Activated CD8-positive, alpha-beta memory T cell treated with anti-CD3 and anti-CD28 coated beads, Interleukin-2, amount 50 U/mL, for 48 hours (primary cell): ENCODE data around the gene DSCAM.
"Not testable (repeated sequence)": the region's sequence is repeated elsewhere in the genome, so short reads cannot be mapped to it uniquely, and the experiment has no call there.

Experiments used
- DNase-seq: peaks from one replicate; pipeline ENCODE4 v3.0.0-alpha.2; 2020

Gene DSCAM

DNA sequence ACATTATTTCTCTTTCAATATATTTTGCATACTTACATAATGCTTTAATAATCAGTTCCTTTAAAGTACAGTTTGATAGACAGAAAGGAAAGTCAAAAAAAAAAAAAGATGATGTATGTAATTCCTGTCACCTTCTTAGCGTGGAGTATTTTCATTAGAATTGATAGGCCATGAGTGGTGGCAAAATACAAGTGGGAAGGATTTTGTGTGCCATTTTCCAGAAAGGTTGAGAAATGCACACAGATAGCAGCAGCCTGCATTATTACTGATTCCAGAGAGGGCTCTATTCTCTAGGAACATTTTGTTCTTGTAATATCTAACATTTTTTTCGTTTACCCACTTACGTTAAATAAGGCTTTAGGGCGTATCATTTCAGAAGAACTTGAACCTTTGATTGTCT lies 475.6 kb downstream of the DSCAM start:
- DNase-seq, result no peak

DNA sequence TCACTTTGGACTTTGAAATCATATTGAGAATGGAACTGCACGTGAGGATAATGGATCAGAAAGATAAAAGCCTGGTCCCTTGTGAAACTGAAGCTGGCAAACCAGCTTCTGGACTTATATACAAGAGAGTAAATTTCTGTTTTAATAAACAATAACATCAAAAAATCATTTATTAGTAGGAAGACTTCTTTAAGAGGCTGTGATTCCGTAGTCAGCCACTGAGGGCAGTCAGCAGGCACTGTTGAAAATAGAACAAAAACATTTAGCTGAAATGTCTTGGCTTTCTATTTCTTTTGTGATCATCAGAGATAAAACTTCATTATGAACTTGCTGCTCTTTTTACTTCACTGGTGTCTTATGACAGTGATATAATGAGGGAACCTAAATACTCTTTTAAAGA lies 490.3 kb downstream of the DSCAM start:
- DNase-seq, result no peak

DNA sequence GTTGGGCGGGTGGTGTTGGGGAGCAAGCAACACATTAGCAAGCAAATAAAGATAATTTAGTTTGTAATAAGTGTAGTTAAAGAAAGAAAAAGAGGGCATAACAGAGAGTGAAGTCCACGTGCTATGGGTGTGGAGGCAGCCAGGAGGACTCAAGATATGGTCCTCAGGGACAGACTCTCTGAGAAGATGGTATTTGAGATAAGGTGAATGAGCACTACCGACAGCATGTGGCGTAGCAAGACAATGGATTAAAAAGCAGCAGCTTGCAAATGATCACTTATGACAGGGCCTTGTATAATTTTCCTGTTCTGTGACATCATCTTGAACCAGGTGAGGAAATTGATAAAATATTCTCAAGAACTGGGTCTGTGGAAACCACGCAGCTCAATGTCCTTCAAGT lies 491.9 kb downstream of the DSCAM start:
- no peak for DNase-seq

DNA sequence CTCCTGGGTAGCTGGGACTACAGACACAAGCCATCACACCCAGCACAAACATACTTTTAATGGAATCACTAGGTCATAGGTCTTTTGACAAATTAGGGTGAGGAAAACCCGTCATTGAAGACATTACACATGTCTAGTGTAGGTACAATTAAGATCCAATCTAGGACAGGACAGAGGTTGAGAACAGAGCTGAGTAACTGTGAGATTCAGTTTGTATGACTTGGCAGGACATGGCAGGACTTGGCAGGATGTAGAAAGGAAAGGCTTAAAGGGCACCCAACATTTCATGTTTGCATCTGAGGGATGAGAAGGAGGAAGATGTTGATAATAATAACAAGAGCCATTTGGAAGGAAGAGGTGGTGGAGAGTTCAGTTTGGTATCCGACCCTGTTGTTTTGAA lies 496.0 kb downstream of the DSCAM start:
- DNase-seq, result no peak

DNA sequence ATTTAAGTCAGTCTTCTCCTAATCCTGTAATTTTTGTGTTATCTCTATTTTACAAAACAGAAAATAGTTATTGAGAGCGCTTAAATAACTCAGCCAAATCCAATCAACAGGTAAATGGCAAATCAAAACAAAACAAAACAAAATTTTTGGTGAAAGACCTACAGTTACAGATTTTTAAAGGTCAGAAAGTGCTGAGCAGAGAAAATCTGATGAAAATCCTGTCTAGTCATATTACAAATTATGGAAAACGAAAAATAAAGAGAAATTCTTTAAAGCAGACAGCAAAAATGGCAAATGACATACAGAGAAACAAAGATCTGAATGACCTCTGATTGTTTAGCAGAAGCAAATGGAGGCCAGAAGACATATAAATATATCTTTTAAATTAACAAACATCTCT lies 497.4 kb downstream of the DSCAM start:
- no peak for DNase-seq

DNA sequence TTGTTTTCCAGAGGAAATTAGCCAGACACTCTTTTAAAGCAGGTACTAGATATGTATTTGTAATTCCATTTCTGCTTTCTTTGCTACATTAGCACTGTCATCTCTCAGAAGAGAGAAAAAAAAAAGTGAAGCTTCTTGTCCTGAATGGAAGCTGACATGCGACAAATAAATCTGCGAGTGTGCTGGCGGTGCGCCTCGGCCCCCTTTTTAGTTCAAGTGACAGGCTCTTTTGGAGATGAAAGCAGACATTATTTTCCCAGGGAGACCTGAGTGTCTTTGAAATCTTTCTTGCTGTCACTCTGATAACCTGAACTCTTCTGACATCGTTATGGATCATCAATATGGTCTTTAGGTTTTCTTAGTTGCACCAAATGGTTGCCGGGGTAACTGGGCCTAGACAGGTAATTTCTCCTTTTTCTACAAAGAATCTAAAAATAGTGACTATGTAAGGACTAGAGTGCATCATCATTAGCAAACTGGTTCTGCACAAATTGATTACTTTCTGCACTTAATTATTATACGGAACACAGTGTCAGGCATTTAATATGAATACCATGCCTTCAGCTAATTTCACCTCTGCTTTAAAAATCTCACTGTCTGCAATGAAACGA lies 501.1 kb downstream of the DSCAM start:
- DNase-seq, result no peak

DNA sequence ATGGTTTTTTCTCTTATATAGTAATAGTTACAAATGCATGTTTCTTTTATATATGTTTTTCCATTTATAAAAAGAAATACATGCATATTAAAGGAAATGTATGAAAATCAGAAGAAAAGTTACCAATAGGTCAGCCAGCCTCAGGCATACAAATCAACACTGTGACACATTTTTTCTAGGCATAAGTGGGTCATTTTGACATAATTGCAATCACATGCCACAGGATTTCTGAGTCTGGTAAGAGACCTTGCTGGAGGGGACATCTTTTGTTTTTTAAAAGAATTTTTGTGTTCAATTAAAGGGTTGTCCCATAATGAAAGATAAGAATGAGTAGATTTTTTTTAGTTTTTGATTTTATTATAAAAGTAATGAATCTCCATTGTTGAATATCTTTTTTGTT lies 506.6 kb downstream of the DSCAM start:
- DNase-seq, result no peak

DNA sequence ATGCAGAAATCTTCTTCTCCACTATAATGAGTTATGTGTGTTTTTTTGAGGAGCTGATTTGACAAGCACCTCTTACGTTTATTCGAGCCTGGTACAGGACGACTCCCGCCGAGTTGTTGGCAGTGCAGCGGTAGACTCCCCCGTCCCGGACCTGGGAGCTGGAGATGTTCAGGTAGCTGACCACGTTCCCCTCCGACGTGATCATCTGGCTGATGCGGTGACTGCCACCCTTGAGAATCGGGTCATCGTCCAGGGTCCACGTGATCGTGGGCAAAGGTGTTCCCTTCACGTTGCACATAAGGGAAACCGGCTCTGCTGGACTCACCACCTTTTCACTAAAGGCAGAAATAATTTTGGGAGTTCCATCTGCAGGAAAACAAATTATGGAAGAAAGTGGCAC lies 507.9 kb downstream of the DSCAM start:
- no peak for DNase-seq

DNA sequence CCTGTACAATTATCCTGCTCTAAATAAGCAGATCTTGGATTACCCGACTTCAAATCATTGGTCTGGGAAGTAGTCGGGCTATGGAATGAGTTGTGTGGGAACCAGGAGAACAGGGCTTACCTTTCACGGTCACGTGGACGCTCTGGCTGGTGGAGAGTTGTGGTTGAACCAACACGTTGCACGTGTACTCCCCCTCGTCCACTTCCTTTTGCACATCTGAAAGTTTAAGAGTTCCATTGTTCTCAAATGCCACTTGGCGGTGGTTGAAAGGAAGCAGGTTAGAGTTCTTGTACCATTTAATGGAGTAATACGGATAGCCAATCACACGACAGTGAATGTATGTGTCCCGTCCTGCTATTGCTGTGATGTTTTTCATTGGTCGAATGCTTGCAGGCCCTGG lies 509.0 kb downstream of the DSCAM start:
- no peak for DNase-seq

DNA sequence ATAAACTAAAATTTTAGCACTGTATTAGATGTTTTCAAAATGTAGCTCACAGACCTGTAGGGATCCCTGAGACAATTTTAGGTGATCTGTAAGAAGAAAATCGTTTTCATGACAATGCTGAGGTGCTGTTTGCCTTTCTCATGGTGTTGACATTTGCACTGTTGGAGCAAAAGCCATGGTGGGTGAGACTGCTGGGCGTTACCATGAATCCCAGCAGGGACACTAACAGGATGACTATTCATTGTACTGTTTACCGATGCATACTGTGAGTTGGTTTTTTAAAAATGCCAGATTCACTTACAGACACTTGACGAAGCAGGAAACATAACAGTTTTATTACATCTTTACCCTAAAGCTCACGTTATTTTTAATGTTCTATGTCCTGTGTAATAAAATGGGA lies 511.3 kb downstream of the DSCAM start:
- no peak for DNase-seq

DNA sequence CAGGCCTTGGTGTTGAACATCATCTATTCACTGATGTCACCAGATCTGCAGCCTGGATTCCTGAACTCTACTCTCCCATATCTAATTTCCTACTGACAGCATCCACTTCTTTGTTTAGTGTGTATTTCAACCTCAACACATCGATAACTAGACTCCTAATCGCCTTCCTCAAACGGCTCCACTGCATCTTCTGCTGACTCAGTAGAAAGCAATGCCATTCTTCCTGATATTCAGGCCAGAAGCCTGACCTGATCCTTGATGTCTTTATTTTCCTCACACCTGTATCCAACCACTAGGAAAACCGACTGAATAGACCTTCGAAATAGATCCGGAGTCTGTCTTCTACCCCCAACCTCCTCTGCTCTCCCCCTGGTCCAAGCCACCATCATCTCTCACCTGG lies 512.8 kb downstream of the DSCAM start:
- DNase-seq, result no peak

DNA sequence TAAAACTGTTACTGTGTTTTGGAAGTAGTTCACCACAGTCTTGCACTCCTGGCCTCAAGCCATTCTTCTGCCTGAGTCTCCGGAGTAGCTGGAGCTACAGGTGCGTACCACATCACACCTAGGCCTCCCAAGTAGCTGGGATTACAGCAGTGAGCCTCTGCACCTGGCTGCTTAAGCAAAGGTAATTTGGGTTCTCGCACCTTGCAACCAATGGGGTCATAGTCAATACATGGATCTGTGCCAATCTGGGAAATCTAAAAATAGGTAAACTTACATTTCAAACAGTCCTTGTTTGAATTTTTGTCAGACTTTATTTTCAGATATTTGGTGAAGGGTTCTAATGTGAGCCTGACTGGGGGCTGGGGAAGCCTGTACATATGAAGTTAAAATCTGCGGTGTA lies 513.2 kb downstream of the DSCAM start:
- no peak for DNase-seq

DNA sequence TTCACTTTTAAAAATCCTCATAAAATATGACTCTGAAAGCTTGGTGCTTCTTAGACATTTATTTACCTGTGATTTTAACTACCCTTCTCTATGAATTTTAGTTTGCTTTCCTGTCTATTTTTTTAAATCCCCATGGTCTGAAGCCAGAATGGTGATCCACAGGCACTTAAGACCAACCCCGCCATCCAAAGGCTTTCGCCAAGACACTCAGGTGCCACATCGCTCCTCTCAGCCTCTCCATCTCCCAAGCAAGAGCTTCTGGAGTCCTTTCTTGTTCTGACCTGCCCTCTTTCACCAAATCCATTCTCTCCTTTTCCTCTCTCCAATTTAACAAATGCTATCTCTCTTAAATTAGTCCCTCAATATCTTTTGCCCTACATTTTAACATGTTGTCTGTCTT lies 515.2 kb downstream of the DSCAM start:
- no peak for DNase-seq

DNA sequence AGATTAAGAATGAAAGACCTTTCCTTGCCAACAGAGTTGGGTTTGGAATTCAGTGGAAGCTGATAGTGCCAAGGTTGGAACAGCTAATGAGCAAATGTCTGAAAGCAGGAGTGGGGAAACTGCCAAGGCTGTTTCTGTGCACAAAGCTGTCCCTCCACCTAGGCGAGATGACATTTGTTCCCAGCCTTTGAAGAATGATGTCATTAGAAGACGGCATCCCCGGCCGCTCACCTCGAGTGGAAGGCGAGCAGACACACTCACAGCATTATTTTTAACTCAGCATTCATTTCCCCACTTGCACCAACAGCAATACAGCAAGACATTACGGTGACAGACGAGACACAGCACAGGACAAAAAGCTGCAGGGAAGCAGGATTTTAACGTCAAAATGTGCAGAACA lies 515.8 kb downstream of the DSCAM start:
- DNase-seq, result no peak

DNA sequence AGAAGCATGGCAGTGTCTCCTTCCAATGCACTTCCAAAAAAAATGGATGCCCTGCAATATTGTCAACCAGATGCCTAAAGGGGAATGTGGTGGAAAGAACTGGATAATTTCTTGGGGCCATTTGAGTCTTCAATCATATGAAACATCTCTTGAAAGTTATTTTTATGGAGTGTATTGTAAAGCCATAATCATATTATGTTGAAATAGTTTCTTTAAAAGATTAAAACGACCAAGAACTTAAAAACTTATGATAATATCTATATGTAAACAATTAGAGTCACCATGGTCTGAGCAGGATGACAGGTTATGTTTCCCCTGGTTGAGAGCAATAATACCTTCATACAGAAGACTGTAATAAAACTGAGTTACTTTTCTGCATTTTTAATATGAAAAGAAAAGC lies 522.6 kb downstream of the DSCAM start:
- DNase-seq, result no peak

DNA sequence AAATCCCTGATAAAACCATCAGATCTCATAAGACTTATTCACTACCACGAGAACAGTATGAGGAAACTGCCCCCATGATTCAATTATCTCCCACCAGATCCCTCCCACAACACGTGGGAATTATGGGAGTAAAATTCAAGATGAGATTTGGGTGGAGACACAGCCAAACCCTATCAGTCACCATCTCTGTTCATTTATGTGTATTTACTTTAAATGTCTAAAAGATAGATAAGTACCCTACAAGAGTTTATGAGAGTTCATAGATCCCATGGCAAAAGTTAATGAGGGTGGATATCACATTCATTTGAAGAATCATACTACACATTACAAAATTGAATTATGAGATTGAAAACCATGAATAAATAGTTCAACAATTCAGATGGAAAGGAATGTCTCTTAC lies 526.2 kb downstream of the DSCAM start:
- not testable (repeated sequence) for DNase-seq

DNA sequence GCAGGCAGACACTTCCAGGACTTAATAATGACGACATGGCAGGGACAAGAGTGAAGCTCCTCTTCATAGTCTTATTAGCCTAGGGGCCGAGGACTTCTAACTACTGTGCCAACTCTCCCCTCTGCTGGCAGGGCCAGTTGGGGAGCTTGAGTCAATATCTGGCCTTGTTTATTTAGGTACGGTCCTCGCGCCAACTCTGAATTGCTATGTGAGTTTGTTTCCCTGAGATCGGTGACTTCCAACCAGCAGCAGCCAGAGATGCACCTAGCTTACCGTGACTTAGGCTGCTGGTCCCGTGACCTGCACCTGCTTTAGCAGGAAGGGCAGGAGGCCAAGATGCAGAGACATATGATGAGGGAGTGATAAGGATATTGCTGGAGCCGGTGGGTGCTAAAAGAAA lies 528.6 kb downstream of the DSCAM start:
- no peak for DNase-seq

DNA sequence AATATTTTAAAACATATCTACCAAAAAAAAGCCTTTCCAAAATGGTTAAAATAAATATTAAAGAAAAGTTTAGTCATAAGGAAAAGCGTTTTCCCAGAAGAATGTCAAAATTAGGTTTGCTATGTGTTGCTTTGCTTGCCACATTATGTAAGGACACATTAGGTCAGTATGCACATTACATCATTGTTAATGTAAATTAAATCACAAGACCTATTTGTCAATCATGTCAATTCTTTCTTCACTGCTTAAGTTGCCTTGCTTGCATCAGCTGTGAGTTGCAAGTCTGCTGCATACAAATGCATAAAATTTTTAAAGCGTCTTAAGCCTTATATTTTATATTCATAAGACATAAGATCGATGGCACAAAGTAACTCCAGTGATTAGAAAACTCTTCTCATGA lies 530.9 kb downstream of the DSCAM start:
- no peak for DNase-seq

DNA sequence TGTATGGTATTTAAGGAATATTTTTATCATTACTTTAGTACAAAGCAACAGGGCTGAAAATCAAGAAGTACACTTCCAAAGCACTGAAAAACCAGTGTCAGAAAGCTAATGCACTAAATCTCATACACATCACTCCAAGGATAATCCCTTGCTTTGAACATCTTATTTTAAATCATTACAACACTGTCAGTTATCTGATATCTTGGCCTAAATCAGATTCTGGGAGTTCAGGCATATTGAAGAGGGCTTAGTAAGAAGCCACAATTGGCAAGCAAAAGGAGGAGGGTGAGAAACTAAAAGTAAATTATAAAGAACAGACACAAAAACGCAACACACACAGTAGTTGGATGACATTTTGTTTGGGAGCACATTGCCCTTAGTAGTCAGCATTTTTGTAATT lies 531.3 kb downstream of the DSCAM start:
- DNase-seq, result no peak

DNA sequence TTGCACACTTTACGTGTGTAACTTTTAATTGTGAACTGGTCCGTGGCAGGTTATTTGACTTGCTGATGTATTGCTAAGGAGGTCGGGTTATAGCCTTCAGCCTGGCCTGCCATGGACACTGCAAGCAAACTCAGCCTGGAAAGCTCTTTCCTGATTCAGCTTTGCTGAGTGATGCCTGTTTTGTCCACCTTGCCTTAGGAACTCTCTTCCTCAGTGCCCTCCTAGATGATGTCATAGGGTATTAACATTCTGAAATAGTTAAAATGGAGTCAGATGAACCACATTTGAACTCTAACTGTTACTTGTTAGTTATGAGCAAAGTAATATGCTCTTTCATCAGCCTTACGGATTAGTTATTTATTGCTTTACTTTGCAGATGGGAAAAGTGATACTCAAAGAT lies 533.7 kb downstream of the DSCAM start:
- no peak for DNase-seq

DNA sequence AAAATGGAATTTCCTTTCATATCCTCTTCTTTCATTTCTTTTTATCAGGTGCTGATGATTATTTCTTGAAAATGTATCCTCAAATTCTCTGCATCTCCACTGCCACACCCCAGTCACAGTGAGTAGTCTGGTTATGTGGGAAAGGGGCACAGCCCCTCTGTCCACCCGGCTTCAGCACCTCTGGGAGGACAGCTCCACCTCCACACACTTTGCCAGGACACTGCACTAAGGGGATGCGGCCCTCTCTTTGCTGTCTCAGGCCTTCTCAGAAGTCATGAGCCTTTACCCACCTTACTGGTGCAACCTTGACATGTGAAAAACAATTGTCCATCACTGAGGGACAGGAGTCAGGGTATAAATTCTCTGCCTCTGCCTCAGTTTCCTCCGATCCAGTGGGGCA lies 546.7 kb downstream of the DSCAM start:
- DNase-seq, result no peak

DNA sequence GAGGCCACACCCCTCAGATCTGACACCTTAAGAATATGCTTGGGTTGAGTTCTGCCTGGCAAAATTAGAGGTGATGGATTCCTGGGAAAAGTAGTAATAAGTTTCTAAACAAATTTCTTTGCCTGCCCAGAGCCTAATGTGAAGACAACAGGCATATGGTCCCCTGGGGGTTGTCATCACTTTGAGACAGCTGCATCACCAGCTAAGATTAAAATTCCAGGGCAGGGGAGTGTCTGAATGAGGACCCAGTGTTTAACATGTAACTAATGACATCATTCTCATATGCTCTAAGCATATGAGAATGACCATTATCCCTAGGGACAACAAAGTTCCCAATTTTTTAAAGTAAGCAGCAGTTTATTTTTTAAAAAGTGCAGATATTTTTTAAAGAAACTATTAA lies 547.5 kb downstream of the DSCAM start:
- no peak for DNase-seq

DNA sequence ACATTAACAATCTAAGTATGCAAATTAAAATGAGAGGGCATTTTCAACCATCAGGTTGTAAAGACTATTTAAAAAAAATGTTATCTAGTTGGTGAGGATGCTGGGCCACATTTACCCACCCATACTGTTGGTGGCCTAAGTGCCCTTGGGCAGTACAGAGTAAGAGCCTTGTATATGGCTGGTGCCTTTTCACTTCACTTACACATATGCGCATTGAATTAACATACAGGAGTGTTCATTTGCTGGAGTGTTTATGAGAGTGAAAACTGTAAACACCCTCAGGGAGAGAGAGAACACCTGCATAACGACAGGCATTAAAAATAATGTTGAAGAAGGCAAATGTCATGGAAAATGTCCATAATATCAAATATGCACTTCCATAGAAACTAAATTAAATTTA lies 552.6 kb downstream of the DSCAM start:
- no peak for DNase-seq

DNA sequence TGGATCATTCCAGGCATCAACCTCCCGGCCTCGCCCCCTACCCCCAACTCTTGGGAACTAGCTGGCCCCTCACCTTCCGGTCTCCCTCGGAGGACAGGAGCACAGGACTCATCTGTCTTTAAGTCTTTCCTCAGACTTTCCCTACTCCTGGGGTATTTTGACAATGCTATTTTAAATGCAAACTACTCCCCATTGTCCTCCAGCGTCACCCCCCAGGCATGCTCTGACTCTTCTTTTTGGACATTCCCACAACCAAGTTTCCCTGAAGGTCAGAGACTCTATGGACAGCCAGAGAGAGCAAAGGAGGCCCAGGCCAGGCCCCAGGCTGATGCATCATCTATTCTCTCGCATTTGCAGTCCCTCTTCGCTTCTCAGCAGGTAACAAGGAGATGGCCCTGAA lies 555.4 kb downstream of the DSCAM start:
- DNase-seq, result no peak

DNA sequence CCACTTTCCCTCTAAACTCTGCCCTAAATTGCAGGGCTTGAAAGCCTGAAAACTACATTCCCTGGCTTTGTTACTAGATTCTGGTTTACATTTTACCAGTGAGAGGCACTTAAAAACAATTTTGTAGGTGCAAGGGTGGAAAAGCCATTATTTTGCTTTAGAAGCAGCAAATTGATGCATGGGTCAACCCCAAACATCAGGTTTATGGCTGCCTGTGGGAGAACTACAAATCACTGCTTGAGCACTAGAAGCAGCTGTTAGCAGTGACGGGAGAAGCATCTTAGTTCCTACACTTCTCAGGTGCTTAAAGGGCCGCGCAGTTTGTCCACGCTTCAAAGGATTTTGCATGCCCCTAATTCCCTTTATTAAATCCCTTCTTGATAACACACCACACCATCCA lies 562.5 kb downstream of the DSCAM start:
- DNase-seq, result no peak
